ENCODE data around the gene FARS2.

FARS2 gene

DNA sequence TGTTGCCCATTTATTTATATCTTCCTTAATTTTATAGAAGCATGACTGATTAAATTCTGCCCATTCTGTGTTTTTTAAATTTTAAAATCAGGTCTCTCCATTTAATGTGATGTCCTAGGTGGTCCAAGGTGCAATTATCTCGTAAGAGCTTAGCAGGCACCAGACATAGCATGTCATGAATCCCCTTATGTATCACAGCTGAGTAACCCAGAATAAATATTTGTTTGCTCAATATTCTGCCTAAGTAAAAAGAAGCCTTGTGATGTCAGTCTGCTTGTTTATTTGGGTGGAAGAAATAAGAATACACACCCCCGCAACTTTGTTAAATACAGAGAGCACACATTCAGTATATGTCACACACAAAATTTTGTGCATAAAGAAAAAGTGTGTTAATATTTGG is 211.3 kb downstream of the FARS2 start:
- DNase-seq: no peak

GRCh38 chr6:5475779-5476178 is 214.5 kb downstream of the FARS2 start:
- no peak for DNase-seq

DNA sequence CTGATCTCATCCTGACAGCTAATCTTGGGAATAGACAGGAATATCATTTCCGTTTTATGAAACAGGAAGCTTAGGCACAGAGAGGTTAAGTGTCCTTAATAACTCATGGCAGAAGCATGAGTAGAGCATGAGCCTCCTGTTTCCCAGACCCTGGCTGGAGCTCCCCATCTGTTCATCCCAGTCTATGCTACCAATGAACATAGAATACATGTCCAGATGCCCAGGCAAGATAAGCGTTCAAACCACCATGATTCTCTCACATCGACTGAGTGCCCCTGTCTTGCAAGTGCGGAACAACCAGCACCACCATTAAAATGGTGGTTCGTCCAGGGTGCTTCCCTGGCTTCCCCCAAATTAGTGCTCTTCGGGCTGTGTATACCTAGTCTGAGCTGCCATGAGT is 217.1 kb downstream of the FARS2 start:
- no peak for DNase-seq

DNA sequence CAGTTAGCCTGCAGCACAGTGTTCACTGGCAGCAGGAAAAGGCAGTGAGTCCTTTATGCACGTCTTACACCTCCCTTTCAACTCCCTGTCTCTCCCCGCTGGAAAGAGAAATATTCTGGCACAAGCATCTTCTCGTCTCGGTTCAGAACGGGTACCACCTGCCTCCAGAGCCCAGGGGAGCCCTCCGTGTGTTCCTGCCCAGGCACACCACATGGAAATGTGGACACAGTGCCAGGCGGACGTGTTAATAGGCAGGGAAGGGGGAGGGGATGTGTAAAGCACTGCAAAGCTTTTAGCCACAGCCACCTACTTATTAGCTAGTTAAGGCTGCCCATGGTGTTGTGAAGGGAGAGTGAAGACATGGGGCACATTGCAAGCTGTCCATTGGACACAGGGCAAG is 219.7 kb downstream of the FARS2 start:
- no peak for DNase-seq

DNA sequence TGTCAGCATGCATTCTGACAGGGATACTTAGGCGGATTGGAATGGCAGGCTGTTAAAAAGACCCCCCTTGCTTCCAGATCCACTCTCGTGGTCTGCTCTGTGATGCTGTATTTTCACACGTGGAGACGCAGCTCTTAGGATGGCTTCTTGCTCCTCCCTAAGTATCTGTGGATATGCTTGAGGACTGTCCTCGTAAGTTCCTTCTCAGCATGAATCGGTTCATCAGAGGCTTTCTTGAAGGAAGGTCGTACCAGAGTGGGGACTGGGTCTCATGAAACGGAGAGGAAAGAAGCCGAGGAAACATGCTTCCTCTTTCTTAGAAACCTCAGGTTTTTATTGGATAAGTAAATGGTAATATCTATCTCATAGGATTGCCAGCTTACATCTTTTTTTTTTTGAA is 220.4 kb downstream of the FARS2 start:
- no peak for DNase-seq

DNA sequence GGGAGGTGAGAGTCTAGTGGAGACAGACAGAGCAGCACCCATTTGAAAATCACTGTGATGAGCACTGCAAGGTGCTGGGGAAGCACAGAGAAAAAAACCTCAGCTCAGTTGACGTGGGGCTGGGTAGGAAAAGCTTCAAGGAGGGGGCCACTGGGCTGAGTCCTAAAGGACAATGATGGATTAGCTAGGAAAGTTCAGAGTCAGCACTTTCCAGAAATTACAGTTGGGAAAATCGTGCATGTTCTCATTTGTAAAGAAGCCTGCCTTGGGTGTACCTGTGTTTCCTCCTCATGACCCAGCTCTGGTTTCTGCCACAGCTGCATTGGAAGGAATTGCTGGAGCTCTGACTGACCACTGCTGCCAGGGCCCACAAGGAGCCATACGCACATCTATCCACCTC is 221.3 kb downstream of the FARS2 start:
- DNase-seq: no peak

DNA sequence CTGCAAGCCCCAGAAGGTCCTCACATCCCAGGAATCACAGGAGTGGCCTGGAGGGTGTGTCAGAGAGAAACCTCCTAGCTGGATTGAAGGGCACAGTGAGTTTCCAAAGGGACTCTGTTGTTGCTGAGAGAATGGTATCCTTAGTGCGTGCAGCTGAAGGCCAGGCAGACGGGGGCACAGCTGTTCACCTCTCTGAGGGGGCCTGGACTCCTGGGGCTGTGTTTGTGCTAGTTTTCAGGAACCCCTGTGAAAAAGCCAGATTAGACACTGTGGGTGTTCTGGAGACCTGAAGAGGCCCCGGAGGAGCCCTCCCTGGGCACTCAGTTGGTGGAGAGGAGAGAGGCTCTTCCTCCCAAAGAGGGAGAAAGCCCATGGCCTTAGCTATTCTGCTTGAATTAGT is 223.4 kb downstream of the FARS2 start:
- DNase-seq: no peak

- DNase-seq: no peak
Measured at GRCh38 chr6:5486214-5486613, 224.9 kb downstream of the FARS2 start.

GRCh38 chr6:5490501-5491069 is 229.3 kb downstream of the FARS2 start:
- no peak for DNase-seq

DNA sequence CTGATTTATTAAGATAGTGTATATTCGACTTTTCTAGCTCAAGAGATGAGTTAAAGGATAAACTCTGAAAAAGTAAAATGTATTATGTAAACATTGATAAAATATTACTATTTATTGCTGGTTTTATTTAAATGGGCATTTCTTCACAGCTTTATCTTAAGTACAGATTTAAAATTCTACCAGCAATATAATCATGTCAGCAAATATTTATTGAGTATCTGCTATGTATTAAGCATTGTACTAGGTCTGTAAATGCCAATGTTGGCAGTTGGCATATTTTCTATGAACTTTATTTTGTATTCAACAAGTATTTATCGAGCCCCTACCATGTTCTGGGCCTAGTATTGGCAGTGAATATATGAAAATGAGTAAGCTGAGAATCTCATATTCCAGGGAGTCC is 231.0 kb downstream of the FARS2 start:
- DNase-seq: no peak

DNA sequence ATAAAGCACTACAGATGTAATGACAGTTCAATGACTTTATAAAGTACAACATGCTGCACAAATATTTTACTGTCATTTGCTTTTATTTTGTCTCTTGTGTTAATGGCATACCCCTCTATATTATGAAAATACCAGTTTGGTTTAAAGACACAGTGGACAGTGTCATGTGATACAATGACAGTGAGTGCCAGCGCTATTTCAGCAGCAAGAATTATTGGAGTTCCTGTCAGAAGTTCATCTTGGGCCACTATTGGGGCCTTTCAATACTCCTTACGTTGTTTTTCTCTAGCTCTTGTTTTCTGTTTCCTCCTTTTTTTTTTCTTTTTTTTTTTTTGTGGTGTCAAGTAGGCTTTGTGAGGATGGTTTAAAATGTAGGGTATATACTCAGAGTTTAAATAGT is 232.5 kb downstream of the FARS2 start:
- DNase-seq: no peak

- DNase-seq: no peak
Measured at GRCh38 chr6:5497896-5498578, 236.7 kb downstream of the FARS2 start.

DNA sequence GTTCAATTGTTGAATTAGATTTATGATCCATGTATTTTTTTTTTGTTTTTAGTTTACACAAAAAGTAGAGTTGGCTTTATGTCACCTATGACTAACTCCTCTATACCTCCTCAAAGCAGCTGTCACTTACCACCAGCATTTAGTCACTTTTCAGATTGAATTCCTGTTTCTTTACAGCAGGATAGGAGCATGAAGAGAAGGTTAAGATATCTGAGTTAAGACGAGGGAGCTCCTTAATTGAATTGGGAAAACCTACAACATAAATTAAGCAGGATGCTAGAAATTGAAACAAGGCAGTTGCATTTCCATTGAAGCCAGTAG is 237.2 kb downstream of the FARS2 start:
- DNase-seq: no peak

- DNase-seq: no peak
Measured at GRCh38 chr6:5499644-5500306, 238.5 kb downstream of the FARS2 start.

DNA sequence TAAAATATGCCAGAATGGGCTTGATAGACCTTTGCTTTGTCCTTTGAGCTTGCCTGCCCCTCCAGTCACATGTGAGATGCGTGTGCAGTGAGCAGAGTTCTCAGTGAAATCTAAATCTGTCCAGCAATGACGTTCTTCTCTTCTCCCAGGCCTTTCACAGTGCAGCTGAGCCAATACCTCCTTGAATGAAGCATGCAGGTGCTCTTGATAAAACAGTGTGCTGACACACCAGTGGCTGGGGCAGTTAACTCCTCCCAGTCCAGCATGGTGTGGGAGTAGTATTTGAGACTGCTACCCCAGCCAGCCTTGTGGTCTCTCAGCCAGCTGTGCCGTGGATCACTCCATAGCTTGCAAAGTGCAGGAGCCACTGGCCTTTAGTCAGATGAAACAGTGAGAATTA is 240.5 kb downstream of the FARS2 start:
- DNase-seq: no peak

GRCh38 chr6:5504078-5504477 is 242.8 kb downstream of the FARS2 start:
- DNase-seq: no peak

DNA sequence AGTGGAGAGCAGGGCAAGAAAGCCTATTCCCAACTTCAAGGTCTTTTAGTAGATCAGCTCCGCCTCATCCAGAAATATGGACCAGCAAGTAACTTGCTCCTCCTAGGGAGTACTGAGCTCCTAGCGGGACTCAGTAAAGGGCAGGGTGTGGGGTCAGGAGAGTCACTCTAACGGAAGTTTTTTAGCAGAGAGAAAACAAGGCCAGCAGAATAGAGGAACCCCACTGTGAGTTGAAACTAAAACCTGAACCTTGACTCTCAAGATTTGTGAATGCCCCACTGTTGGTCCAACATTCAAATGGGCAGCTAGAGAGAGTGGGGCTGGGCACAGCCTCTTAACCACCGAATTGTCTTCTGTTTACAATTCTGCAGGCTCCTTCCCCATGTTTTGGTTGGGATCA is 244.8 kb downstream of the FARS2 start:
- no peak for DNase-seq

DNA sequence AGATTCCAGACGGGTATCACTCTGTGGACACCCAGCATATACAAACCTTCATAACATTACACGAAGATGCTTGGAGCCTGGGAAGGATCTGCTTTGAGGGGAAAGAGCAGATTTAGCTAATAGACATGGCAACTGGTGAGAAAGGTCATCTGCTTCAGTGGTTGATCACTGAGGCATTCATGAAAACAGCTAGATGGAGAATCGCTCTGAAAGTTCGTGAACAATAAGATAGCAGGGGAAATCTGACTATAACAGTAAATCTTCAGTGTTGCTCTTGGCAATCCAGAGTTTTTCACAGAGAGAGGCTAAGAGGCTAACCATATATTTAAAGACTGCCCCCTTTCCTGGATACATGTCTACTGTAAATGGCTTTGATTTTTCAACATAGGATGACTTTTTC is 245.3 kb downstream of the FARS2 start:
- no peak for DNase-seq

- DNase-seq: no peak
Measured at GRCh38 chr6:5507131-5507681, 245.9 kb downstream of the FARS2 start.

- DNase-seq: no peak
Measured at GRCh38 chr6:5509106-5509505, 247.8 kb downstream of the FARS2 start.

- DNase-seq: no peak
Measured at GRCh38 chr6:5510331-5511133, 249.2 kb downstream of the FARS2 start.

- DNase-seq: no peak
Measured at GRCh38 chr6:5511954-5512353, 250.6 kb downstream of the FARS2 start.

- DNase-seq: no peak
Measured at GRCh38 chr6:5512422-5512821, 251.1 kb downstream of the FARS2 start.

- no peak for DNase-seq
Measured at GRCh38 chr6:5513408-5513807, 252.1 kb downstream of the FARS2 start.
